ENCODE results near the gene INSIG1.

GRCh38 chr7:155326385-155326784, 28.7 kb downstream of the INSIG1 start:
- TF ChIP-seq CTCF (IDR thresholded peaks at IDR 0.05) (no peak), POLR2A (IDR thresholded peaks at IDR 0.05) (no peak)

All from esophagus squamous epithelium (tissue), 4 donors.